PFSK-1 (cell line): Measurements from ENCODE around the gene TRPM7.

Experiments used
- FOXP2 ChIP-seq: optimal IDR thresholded peaks from 2 replicates; pipeline ENCODE3; 2011; ENCODE audit warnings: borderline replicate concordance, control low read depth, inconsistent platforms; ENCODE audit not compliant: insufficient read depth; ENCODE audit errors: extremely low read length, extremely low read depth
- POLR2AphosphoS5 ChIP-seq: IDR thresholded peaks from 2 replicates; pipeline ENCODE4 v1.6.1; 2012; ENCODE audit warnings: low read depth, mild to moderate bottlenecking, control low read depth, low read length, moderate library complexity
- REST ChIP-seq, 2 experiments: IDR thresholded peaks; 2 replicates each; pipeline versions ENCODE4 v1.6.1 to v1.8.0; 2011 to 2012; ENCODE audit warnings: low read depth in 2 of 2, low read length in 2 of 2, control low read depth in 1 of 2, inconsistent platforms in 1 of 2, mild to moderate bottlenecking in 1 of 2, moderate library complexity in 1 of 2; ENCODE audit not compliant: insufficient read depth in 1 of 2
- SIN3A ChIP-seq: IDR thresholded peaks from 2 replicates; pipeline ENCODE4 v1.6.1; 2012; ENCODE audit warnings: mild to moderate bottlenecking, low read length, moderate library complexity, borderline replicate concordance; ENCODE audit not compliant: insufficient read depth
- TAF1 ChIP-seq: IDR thresholded peaks from 2 replicates; pipeline ENCODE4 v1.6.1; 2012; ENCODE audit warnings: low read length, control low read depth, borderline replicate concordance; ENCODE audit not compliant: insufficient read depth

- TF ChIP-seq REST (IDR thresholded peaks at IDR 0.05; ENCODE audit: insufficient read depth in 1 of 2, low read depth in 2 of 2, low read length in 2 of 2) (no peak), POLR2AphosphoS5 (no peak), TAF1 (no peak), SIN3A (no peak), FOXP2 (no peak)
Measured at GRCh38 chr15:50593761-50594160, 92.8 kb downstream of the TRPM7 start.
